Fibroblast of lung (primary cell): Measurements from ENCODE around the gene EXOSC7. TPM values are rescaled to one million over a fixed set of nuclear protein-coding genes. Genes with fewer than 3 reads are reported as not detected.

Experiments used
- DNase-seq, 2 donors: peaks; one replicate each; pipeline versions ENCODE4 v3.0.0 to v3.0.0-alpha.2; 2010; ENCODE audit warnings: low read depth in 2 of 2
- H2AFZ ChIP-seq: 2 replicates; pipeline ENCODE4 v1.5.1; 2012; ENCODE audit warnings: low read length, control low read depth, inconsistent platforms
- H3K27ac ChIP-seq: 2 replicates; pipeline ENCODE4 v1.5.1; 2011; ENCODE audit warnings: low read length, control low read depth; ENCODE audit not compliant: insufficient read depth
- H3K27me3 ChIP-seq: 2 replicates; pipeline ENCODE4 v1.5.1; 2011; ENCODE audit warnings: mild to moderate bottlenecking, low read length; ENCODE audit not compliant: control insufficient read depth, insufficient read depth
- H3K36me3 ChIP-seq: 2 replicates; pipeline ENCODE4 v1.5.1; 2011; ENCODE audit warnings: low read length; ENCODE audit not compliant: control insufficient read depth, insufficient read depth
- H3K4me1 ChIP-seq: 2 replicates; pipeline ENCODE4 v1.5.1; 2011; ENCODE audit warnings: low read length; ENCODE audit not compliant: control insufficient read depth, insufficient read depth; ENCODE audit errors: extremely low read depth
- H3K4me2 ChIP-seq: 2 replicates; pipeline ENCODE4 v1.5.1; 2011; ENCODE audit warnings: low read length, control low read depth; ENCODE audit not compliant: insufficient read depth; ENCODE audit errors: extremely low read depth
- H3K4me3 ChIP-seq, 4 experiments: fragments of 200-600 bp in 1 of 4; sonication (generic) in 1 of 4; replicated peaks in 1 of 4; 2 replicates each; pipeline ENCODE4 v1.5.1; 2011 to 2016; ENCODE audit warnings: low read length in 4 of 4, low read depth in 3 of 4, mild to moderate bottlenecking in 3 of 4, control low read depth in 2 of 4, inconsistent platforms in 1 of 4, mixed read lengths in 1 of 4; ENCODE audit not compliant: insufficient read depth in 1 of 4; ENCODE audit errors: control extremely low read depth in 1 of 4
- H3K79me2 ChIP-seq: 2 replicates; pipeline ENCODE4 v1.5.1; 2012; ENCODE audit warnings: mild to moderate bottlenecking, low read length, inconsistent platforms; ENCODE audit not compliant: control insufficient read depth, insufficient read depth
- H3K9ac ChIP-seq: 2 replicates; pipeline ENCODE4 v1.5.1; 2011; ENCODE audit warnings: mild to moderate bottlenecking, low read length, control low read depth; ENCODE audit not compliant: insufficient read depth
- H3K9me3 ChIP-seq: 2 replicates; pipeline ENCODE4 v1.5.1; 2012; ENCODE audit warnings: low read depth, low read length; ENCODE audit not compliant: control insufficient read depth, insufficient read depth
- H4K20me1 ChIP-seq: 2 replicates; pipeline ENCODE4 v1.5.1; 2011; ENCODE audit warnings: low read length; ENCODE audit not compliant: control insufficient read depth, insufficient read depth; ENCODE audit errors: extremely low read depth
- EZH2 ChIP-seq: IDR thresholded peaks from 2 replicates; pipeline ENCODE4 v1.5.1; 2012; ENCODE audit warnings: low read length, control low read depth, mild to moderate bottlenecking; ENCODE audit errors: missing control alignments
- polyA minus RNA-seq: library from RNA; depleted of rRNA, polyadenylated mRNA; stranded (reverse); fragments of >200 nt; gene quantifications from 2 replicates; pipeline ENCODE4 v1.2.3, GENCODE V29; 2011; ENCODE audit warnings: low replicate concordance
- polyA plus RNA-seq, 2 donors: library from polyadenylated mRNA; depleted of rRNA in 1 of 2; stranded (reverse) in 1 of 2; unstranded in 1 of 2; fragments of >200 nt; gene quantifications; 2 replicates each; pipeline ENCODE4 v1.2.1, GENCODE V29; 2011 to 2012; ENCODE audit warnings: missing spikeins in 1 of 2
- total RNA-seq: library from RNA; depleted of rRNA; stranded (reverse); fragments of >200 nt; gene quantifications from 2 replicates; pipeline ENCODE4 v1.2.1, GENCODE V29; 2014
- TF ChIP-seq, protein P1 (sequence below), 2 donors: IDR thresholded peaks in 1 of 2; conservative IDR thresholded peaks in 1 of 2; 1 replicate in 1 of 2; 2 replicates in 1 of 2; pipeline ENCODE4 v1.5.1; 2011 to 2012; ENCODE audit warnings: low read length in 2 of 2, control low read depth in 1 of 2, inconsistent platforms in 1 of 2, low read depth in 1 of 2, mild to moderate bottlenecking in 1 of 2

Gene EXOSC7
- total RNA-seq (36.7 and 58.8 TPM in 2 replicates), polyA plus RNA-seq (72.1 and 72.5 TPM in 2 replicates), polyA minus RNA-seq (9.8 and 57.0 TPM in 2 replicates)
- 58.8 and 65.4 TPM in 2 replicates for polyA plus RNA-seq (2012)

DNA sequence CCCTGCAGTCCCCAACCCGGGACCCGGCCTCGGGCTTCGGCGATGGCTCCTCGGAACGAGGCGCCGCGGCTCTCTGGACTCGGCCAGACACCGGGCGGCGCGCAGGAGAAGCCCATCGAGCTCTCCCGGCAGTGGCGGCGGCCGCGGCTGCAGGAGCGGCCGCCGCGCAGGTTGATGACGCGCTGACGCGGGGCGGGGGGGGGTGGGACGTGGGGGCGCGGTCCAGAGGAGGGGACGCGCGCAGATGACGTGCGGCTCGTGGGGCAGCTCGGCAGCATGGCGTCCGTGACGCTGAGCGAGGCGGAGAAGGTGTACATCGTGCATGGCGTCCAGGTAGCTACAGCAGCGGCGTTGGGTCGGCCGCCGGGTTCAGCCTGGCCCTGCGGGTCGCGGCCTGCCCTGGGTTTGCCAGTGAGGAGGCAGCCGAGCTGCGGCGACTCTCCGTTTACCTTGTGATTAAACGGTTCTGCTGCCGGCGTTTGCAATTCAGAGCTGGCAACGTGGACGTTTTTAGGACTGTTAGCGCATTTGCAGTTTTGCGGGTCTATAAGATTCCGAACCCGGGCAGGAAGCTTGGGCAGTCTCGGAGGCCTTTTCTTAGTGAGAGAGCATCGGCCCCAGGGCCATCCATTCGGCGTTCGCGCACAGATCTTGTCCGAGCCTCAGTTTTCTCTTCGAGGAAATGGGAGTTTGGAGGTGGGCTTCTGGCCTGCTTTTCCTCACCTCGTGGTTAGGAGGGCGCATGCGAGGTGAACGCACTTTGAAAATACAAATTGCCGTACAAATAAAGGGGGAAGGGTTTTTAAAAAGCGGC is at the start of gene EXOSC7, which contains the start of gene ZDHHC3:
Gene EXOSC7, plus strand, starts transcription at position 243 of the 814 bp plus-strand sequence. Its CDS starts 34 bp downstream, at position 277.
Gene ZDHHC3, minus strand, starts transcription at position 173 of the 814 bp plus-strand sequence. CDS start 16,738 bp downstream, outside the sequence.
- no peaks in the 10 kb centered on the region for H3K27me3 ChIP-seq
- H3K9me3 ChIP-seq = no peaks in the 10 kb centered on the region
- H3K9ac ChIP-seq = peak within 1 kb of the TSS; percentile 81
- peaks cover 8% of the 10 kb centered on the region for H3K4me1 ChIP-seq
- TF ChIP-seq, protein P1, sequence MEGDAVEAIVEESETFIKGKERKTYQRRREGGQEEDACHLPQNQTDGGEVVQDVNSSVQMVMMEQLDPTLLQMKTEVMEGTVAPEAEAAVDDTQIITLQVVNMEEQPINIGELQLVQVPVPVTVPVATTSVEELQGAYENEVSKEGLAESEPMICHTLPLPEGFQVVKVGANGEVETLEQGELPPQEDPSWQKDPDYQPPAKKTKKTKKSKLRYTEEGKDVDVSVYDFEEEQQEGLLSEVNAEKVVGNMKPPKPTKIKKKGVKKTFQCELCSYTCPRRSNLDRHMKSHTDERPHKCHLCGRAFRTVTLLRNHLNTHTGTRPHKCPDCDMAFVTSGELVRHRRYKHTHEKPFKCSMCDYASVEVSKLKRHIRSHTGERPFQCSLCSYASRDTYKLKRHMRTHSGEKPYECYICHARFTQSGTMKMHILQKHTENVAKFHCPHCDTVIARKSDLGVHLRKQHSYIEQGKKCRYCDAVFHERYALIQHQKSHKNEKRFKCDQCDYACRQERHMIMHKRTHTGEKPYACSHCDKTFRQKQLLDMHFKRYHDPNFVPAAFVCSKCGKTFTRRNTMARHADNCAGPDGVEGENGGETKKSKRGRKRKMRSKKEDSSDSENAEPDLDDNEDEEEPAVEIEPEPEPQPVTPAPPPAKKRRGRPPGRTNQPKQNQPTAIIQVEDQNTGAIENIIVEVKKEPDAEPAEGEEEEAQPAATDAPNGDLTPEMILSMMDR (conservative IDR thresholded peaks at IDR 0.05 in 1 of 2, IDR thresholded peaks at IDR 0.05 in 1 of 2; ENCODE audit: low read depth in 1 of 2, low read length in 2 of 2) = no peak
- no peak for TF ChIP-seq EZH2
- peak within 1 kb of the TSS; percentile 61 to 95 (median 93) for H3K4me3 ChIP-seq
- H3K36me3 ChIP-seq = peaks cover 1% of the 10 kb centered on the region
- peak within 1 kb of the TSS; percentile 98 for H3K4me2 ChIP-seq
- H4K20me1 ChIP-seq = no peaks in the 10 kb centered on the region
- peak; percentile 85 for DNase-seq
- peaks cover 72% of the 10 kb centered on the region for H3K79me2 ChIP-seq
- peak within 1 kb of the TSS; percentile 89 for H3K27ac ChIP-seq
- peak within 1 kb of the TSS; percentile 93 for H2AFZ ChIP-seq

DNA sequence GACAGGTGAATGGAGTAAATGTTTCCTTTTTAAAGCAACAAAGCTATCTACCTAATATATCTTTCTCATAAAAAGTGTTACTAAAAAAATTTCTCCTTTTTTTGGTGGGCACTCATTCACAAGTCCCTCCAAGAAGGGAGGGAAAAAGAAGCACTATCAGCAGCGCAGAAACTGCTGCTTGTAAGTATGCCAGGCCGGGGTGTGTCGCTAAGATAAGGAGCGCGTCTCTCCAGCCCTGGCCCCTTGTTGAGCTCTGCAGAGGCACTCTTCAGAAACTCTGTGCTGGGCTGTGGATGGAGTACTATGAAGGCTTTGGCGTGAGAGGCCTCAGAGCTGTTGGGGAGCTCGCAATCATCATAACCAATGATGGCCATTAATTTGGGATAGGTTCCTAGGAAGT is 49.1 kb upstream of the EXOSC7 start:
- H3K9me3 ChIP-seq = no peaks in the 10 kb centered on the region
- no peak overlapping the region for H3K4me2 ChIP-seq
- H2AFZ ChIP-seq = no peak overlapping the region
- no peaks in the 10 kb centered on the region for H4K20me1 ChIP-seq
- no peak for DNase-seq
- TF ChIP-seq EZH2 = no peak
- TF ChIP-seq, protein P1 (conservative IDR thresholded peaks at IDR 0.05 in 1 of 2, IDR thresholded peaks at IDR 0.05 in 1 of 2; ENCODE audit: low read depth in 1 of 2, low read length in 2 of 2) = no peak
- peaks cover 18% of the 10 kb centered on the region for H3K36me3 ChIP-seq
- no peaks in the 10 kb centered on the region for H3K79me2 ChIP-seq
- H3K9ac ChIP-seq = no peak overlapping the region
- H3K27ac ChIP-seq = no peak overlapping the region
- no peak overlapping the region for H3K4me3 ChIP-seq
- no peaks in the 10 kb centered on the region for H3K27me3 ChIP-seq
- H3K4me1 ChIP-seq = no peaks in the 10 kb centered on the region

DNA sequence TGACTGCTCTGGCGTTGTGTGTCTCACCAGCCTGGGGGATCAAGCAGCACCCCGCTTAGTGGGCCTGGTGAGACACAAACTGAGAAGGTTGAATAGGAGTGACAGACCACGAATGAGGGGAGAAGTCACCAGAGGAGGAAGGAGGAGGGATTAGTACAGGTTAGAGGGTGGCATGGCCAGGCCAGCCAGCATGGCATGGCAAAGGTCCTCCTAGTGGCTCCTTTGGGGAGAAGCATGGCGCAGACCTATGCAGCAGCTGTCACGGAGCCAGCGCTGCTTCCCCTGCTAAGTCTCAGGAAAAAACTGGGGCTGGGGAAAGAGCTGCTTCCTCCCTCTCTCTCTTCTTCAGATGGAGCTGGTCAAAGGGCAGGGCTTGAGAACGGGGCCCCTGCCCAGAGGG is 48.7 kb upstream of the EXOSC7 start:
- no peaks in the 10 kb centered on the region for H3K4me1 ChIP-seq
- no peaks in the 10 kb centered on the region for H3K79me2 ChIP-seq
- no peak for DNase-seq
- no peaks in the 10 kb centered on the region for H3K9me3 ChIP-seq
- H3K4me2 ChIP-seq = no peak overlapping the region
- no peak overlapping the region for H3K4me3 ChIP-seq
- H3K9ac ChIP-seq = no peak overlapping the region
- H3K27me3 ChIP-seq = no peaks in the 10 kb centered on the region
- H4K20me1 ChIP-seq = no peaks in the 10 kb centered on the region
- H3K36me3 ChIP-seq = peaks cover 16% of the 10 kb centered on the region
- H2AFZ ChIP-seq = no peak overlapping the region
- H3K27ac ChIP-seq = no peak overlapping the region
- TF ChIP-seq, protein P1 (conservative IDR thresholded peaks at IDR 0.05 in 1 of 2, IDR thresholded peaks at IDR 0.05 in 1 of 2; ENCODE audit: low read depth in 1 of 2, low read length in 2 of 2) = no peak
- TF ChIP-seq EZH2 = no peak
